PC-9 (cell line): ENCODE measurements around the gene M1AP.

ENCODE experiments used
- CTCF ChIP-seq: fragments of 200-600 bp; sonication (generic); conservative IDR thresholded peaks from 2 replicates; pipeline ENCODE4 v1.6.1; 2017; ENCODE audit warnings: mixed run types, antibody characterized with exemption, mild to moderate bottlenecking, moderate library complexity
- EZH2 ChIP-seq: fragments of 200-600 bp; sonication (generic); IDR thresholded peaks from 2 replicates; pipeline ENCODE4 v1.8.0; 2017; ENCODE audit warnings: antibody characterized with exemption, low read depth

GRCh38 chr2:74679615-74680014 lies 31.5 kb upstream of the M1AP start:
- no peak for TF ChIP-seq CTCF
- TF ChIP-seq EZH2: no peak
